ENCODE results near the gene CLCN1.

Gene CLCN1

DNA sequence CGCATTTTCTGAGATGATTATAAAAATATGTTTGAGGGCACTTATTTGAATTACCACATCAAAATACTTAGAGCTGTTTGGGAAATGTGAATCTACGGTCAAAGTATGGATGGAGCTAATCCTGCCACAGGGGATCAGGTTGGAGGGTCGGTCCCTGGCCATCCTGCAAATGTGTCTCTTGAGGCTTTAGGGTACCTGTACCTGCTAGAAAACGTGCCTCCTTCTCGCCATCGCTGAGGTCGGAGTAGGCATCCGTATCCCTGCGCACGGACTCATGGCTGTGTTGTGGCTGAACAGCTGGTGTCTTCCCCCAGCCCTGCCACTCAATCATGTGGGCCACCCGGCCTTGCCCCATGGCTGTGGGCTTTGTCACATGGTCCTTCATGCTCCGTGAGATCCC is 42.7 kb downstream of the CLCN1 start:
- ChIA-PET CTCF (no interaction called here), POLR2A (ENCODE audit: low non-redundant PET) (no interaction called here)
- DNase-seq (ENCODE audit: low spot score), result no peak
- H3K27ac ChIP-seq, result no peak overlapping the region
- TF ChIP-seq, protein P1, sequence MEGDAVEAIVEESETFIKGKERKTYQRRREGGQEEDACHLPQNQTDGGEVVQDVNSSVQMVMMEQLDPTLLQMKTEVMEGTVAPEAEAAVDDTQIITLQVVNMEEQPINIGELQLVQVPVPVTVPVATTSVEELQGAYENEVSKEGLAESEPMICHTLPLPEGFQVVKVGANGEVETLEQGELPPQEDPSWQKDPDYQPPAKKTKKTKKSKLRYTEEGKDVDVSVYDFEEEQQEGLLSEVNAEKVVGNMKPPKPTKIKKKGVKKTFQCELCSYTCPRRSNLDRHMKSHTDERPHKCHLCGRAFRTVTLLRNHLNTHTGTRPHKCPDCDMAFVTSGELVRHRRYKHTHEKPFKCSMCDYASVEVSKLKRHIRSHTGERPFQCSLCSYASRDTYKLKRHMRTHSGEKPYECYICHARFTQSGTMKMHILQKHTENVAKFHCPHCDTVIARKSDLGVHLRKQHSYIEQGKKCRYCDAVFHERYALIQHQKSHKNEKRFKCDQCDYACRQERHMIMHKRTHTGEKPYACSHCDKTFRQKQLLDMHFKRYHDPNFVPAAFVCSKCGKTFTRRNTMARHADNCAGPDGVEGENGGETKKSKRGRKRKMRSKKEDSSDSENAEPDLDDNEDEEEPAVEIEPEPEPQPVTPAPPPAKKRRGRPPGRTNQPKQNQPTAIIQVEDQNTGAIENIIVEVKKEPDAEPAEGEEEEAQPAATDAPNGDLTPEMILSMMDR (conservative IDR thresholded peaks at IDR 0.05; ENCODE audit: low read depth), result no peak

DNA sequence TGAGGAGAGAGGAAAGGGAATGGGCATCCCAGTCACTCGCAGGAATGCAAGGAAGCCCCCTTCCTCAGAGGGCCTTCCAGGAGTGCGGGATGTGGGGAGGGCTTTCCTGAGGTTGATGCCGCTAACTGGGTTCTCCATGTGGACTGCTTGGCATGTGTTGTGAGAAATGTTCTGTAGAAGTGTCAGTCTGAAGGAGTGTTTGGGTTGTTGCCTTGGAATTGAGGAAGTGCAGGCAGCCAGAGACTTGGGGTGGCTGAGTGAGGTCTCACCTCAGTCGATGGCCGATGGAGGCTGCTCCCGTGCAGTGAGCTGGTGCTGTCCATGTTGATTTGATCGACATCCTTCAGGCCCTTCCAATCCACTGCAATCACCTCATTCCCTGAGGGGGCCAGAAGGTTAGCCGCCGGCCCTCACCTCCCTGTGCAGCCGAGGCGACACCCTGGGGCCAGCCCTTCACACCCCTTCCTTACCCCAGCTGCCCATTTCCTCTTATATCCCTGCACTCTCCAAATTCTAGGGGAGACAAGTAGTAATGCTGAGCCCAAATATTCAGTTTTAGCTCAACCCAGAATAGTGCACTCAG is 44.0 kb downstream of the CLCN1 start:
- TF ChIP-seq, protein P1 (conservative IDR thresholded peaks at IDR 0.05; ENCODE audit: low read depth), result no peak
- no peak overlapping the region for H3K27ac ChIP-seq
- DNase-seq (ENCODE audit: low spot score), result no peak
- POLR2A ChIA-PET (ENCODE audit: low non-redundant PET), result no interaction called here
- CTCF ChIA-PET, result no interaction called here

DNA sequence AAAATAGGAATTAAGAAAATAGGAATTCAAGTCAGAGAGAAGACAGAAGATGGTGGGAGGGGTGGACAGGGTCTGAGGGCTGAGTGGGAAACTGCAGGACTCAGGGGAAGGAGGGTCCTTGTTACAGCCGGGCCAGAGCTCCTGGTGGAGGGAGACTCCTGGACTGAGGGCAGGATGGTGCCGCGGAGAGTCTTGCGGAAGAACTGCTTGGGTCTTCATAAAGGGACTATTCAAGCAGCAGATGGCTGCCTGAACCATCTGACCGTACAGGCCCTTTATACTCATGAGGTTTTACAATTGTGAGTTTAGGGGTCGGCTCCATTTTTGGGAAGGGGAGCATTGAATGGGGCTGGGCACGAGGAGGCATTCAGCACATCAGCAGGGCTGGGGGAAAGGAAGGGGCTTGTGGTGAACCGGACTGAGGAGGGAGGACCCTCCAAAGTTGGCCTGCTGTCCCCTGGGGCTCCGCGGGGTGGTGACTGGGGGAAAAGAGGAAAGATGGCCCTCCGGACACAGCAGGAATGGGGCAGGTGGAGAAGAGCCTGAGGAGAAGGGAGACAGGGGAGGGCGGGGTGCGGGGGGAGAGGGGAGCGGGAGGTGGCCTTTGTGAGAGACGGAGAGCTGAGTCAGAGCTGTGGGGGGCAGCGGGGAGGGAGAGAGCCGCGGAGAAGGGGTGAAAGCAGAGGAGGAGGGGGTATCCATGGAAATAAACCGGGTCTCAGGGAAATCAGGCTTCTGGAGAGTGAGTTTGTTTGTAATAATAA is 45.1 kb downstream of the CLCN1 start:
- POLR2A ChIA-PET (ENCODE audit: low non-redundant PET), result no interaction called here
- CTCF ChIA-PET, result no interaction called here
- no peak overlapping the region for H3K27ac ChIP-seq
- no peak for DNase-seq (ENCODE audit: low spot score)
- TF ChIP-seq, protein P1 (conservative IDR thresholded peaks at IDR 0.05; ENCODE audit: low read depth), result no peak

DNA sequence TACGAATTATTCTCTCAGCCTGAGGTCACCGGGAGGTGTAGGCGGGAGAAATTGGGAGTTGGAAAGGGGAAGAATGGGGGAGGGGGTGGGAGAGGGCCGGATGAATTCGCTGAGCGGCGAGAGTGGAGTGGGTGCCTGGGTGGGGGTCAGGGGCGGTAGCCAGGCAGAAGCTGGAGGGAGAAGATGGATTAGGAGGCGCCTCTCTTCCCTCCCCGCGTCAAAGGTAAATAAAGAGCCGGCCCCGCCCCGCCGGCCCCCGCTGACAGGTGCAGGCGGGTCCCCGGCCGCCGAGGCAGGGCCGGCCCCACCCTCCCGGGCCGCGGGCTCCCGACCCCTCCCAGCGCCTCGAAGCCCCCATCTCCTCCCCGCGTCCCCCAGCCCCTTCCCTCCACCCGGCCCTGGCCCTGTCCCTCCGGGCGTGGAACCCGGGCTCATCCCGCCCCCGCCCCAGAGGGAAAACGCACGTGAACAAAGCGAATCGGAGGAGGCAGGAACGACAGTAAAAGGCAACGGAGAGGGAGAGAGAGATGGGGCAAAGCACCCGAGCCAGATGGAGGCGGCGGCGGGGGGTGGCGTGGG is 45.7 kb downstream of the CLCN1 start:
- CTCF ChIA-PET, result no interaction called here
- no peak overlapping the region for H3K27ac ChIP-seq
- DNase-seq (ENCODE audit: low spot score), result no peak

DNA sequence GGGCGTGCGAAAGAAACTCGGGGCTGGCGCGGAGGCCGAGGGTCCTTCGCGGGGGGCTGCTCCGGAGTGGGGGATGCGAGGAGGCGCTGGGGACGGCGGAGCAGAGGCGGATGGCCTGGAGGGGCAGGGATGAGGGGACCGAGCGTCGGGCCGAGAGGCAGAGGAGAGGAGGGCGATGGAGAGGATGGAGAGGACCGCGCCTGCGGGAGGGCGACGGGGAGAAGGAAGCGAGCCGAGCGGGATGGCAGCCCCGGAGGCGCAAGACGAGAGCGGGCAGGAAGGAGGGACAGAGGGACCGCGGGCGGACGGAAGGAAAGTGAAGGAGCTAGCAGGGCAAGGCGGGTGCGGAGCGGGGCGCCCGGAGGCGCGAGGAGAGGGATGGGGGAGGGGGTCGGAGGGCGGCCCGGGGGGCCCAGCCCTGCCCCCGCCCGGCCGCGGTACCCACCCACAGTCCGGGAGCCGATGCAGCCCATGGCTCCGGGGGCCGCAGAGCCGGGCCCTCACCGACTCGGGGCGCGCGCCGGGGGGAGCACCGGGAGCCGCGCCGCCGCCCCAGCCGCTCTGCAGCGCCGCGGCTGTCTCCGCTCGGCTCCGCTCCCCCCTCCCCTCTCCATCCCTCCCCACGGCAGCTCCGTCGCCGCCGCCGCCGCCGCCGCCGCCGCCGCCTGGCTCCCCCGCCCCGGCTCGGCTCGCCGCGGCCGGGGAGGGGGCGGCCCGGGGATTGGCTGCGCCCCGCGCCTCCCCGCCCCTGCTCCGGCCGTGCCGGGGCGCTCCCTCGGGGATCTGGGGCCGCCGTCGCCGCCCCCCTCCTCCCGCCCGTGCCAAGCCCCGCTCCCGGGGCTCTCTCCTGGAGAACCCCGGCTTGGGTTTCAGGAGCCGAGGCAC is 46.5 kb downstream of the CLCN1 start, which contains the start of gene FAM131B:
Gene FAM131B (minus strand): TSS at position 583 of the 885 bp plus-strand sequence. CDS start 110 bp downstream, at position 473.
- CTCF ChIA-PET, result no interaction called here
- TF ChIP-seq, protein P1 (conservative IDR thresholded peaks at IDR 0.05; ENCODE audit: low read depth), result no peak
- no peak within 1 kb of the TSS for H3K27ac ChIP-seq
- peak; percentile 28 for DNase-seq (ENCODE audit: low spot score)
- POLR2A ChIA-PET (ENCODE audit: low non-redundant PET), result no interaction called here

More for the DNA sequence above, 45.7 kb downstream of the CLCN1 start:
- POLR2A ChIA-PET (ENCODE audit: low non-redundant PET), result no interaction called here
- TF ChIP-seq, protein P1 (conservative IDR thresholded peaks at IDR 0.05; ENCODE audit: low read depth), result no peak

All from RWPE1 (cell line).